ENCODE results near the gene SAMD11. TPM values are rescaled to one million over a fixed set of nuclear protein-coding genes. Genes with fewer than 3 reads are reported as not detected.

Gene SAMD11
- total and polyA plus RNA-seq, 2 of the 8 experiments (the other 6 are each of a cell fraction or from before 2014, with no cell fraction given), result 0.18 to 0.30 TPM

- CTCF ChIA-PET (ENCODE audit: partially characterized antibody), result interaction anchor here (1.0 to 1.8 kb wide), 6 partner anchors 16 to 59 kb away, joined by 3 to 4 read pairs (median 4); no protein-coding TSS in a partner anchor
- TF ChIP-seq PHF8 (conservative IDR thresholded peaks at IDR 0.05; ENCODE audit: low read depth, low read length), result peak; percentile 66
- TF ChIP-seq SIN3A (conservative IDR thresholded peaks at IDR 0.05 in 1 of 2, IDR thresholded peaks at IDR 0.05 in 1 of 2; ENCODE audit: low read depth in 1 of 2, low read length in 2 of 2), result peak; percentile 32 to 81; a peak in 2 of 4 replicates
- peak; percentile 88; the same call in 1 of the 2 replicates for TF ChIP-seq GABPA (IDR thresholded peaks at IDR 0.05; ENCODE audit: borderline replicate concordance, insufficient read depth, low read length)
- TF ChIP-seq MAX (IDR thresholded peaks at IDR 0.05), result peak; percentile 80
- 0 out of 2 replicates have a peak, but pooled peaks have one; percentile 16 for TF ChIP-seq NRF1 (IDR thresholded peaks at IDR 0.05; ENCODE audit: low read depth, low read length)
- TF ChIP-seq, protein P1, sequence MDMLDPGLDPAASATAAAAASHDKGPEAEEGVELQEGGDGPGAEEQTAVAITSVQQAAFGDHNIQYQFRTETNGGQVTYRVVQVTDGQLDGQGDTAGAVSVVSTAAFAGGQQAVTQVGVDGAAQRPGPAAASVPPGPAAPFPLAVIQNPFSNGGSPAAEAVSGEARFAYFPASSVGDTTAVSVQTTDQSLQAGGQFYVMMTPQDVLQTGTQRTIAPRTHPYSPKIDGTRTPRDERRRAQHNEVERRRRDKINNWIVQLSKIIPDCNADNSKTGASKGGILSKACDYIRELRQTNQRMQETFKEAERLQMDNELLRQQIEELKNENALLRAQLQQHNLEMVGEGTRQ (IDR thresholded peaks at IDR 0.05; ENCODE audit: low read length), result no peak
- peak; percentile 46; the same call in 1 of the 2 replicates for TF ChIP-seq TBP (IDR thresholded peaks at IDR 0.05; ENCODE audit: low read depth, low read length)
Observed at GRCh38 chr1:958823-959730, 35.4 kb downstream of the SAMD11 start, which contains the start of gene NOC2L. Gene NOC2L (minus strand): TSS chr1:959256. CDS start chr1:959240, 16 bp downstream.

More at GRCh38 chr1:958823-959730, 35.4 kb downstream of the SAMD11 start, which contains the start of gene NOC2L:
- H3K23ac ChIP-seq (ENCODE audit: insufficient read length), result peak within 1 kb of the TSS; percentile 57
- H4K8ac ChIP-seq (ENCODE audit: extremely low read depth, insufficient read depth, low read length), result peak within 1 kb of the TSS; percentile 68
- H3K27ac ChIP-seq (ENCODE audit: low read depth, low read length), result no peak within 1 kb of the TSS
- FAIRE-seq, result no peak
- H3K4ac ChIP-seq (replicated peaks; ENCODE audit: insufficient read length, low read depth, low read length), result peak within 1 kb of the TSS; percentile 69
- no peak within 1 kb of the TSS for H4K91ac ChIP-seq (replicated peaks; ENCODE audit: insufficient read length, low read length)
- H2BK15ac ChIP-seq (ENCODE audit: low read length), result no peak within 1 kb of the TSS
- peaks cover 0 to 9% (median 3%) of the 10 kb centered on the region in 4 experiments; a peak in 5 of 7 replicates for H3K4me1 ChIP-seq (replicated peaks in 1 of 4; ENCODE audit: control insufficient read depth in 3 of 4, insufficient read depth in 4 of 4, low read length in 3 of 4)
- H3K56ac ChIP-seq (replicated peaks; ENCODE audit: insufficient read length, low read depth, low read length), result peak within 1 kb of the TSS; percentile 32
- H3K18ac ChIP-seq (ENCODE audit: extremely low read depth, low read length), result no peak within 1 kb of the TSS
- POLR2A ChIA-PET (ENCODE audit: partially characterized antibody), result interaction anchor here (0.8 to 8.8 kb wide), 6 partner anchors 9 to 99 kb away, joined by 3 to 65 read pairs (median 3); no protein-coding TSS in a partner anchor
- peak within 1 kb of the TSS; percentile 76 for H4K5ac ChIP-seq (ENCODE audit: insufficient read length, low read depth, low read length)
- peak within 1 kb of the TSS; percentile 97 to 100 (median 98) for H3K4me3 ChIP-seq (ENCODE audit: extremely low read depth in 1 of 4, insufficient read depth in 2 of 4, low read depth in 3 of 4, low read length in 4 of 4)
- H4K20me1 ChIP-seq (replicated peaks in 1 of 2; ENCODE audit: control insufficient read depth in 1 of 2, insufficient read depth in 2 of 2, low read length in 2 of 2), result peaks cover 16 to 27% of the 10 kb centered on the region in 2 experiments
- H3K27me3 ChIP-seq (replicated peaks in 1 of 4; ENCODE audit: control insufficient read depth in 3 of 4, extremely low read depth in 1 of 4, insufficient read depth in 3 of 4, low read length in 3 of 4), result peaks cover 4 to 19% (median 14%) of the 10 kb centered on the region in 4 experiments
- H2BK12ac ChIP-seq (ENCODE audit: low read depth, low read length), result no peak within 1 kb of the TSS
- H3K14ac ChIP-seq (ENCODE audit: insufficient read length), result no peak within 1 kb of the TSS
- WGBS, 2 experiments (ENCODE audit: extremely low coverage in 1 of 2, insufficient coverage in 1 of 2, insufficient read length in 1 of 2, insufficient replicate concordance in 2 of 2, low coverage in 1 of 2, low lambda C conversion rate in 2 of 2, missing lambda C conversion rate in 1 of 2), result 5% methylated on average over 46 of the region's 101 CpGs; no CpG with 5 or more reads in 1 of the 2 experiments
- peaks cover 10% of the 10 kb centered on the region for H3K23me2 ChIP-seq (ENCODE audit: low read depth, low read length)
- peak in 1 of 2 experiments; percentile 97 for DNase-seq (ENCODE audit: low read depth in 1 of 2, low spot score in 2 of 2)
- no peaks in the 10 kb centered on the region; a peak in 1 of 4 replicates for H3K9me3 ChIP-seq (ENCODE audit: insufficient read depth in 2 of 2, low read depth in 1 of 2, low read length in 1 of 2)
- no peak within 1 kb of the TSS for H2BK120ac ChIP-seq (replicated peaks; ENCODE audit: low read depth, low read length)
- H2BK5ac ChIP-seq (ENCODE audit: low read depth, low read length), result 0 out of 2 replicates have a peak within 1 kb of the TSS, but pooled peaks have one; percentile 35
- peak within 1 kb of the TSS; percentile 81 to 91 for H3K4me2 ChIP-seq (ENCODE audit: insufficient read depth in 1 of 2, low read depth in 2 of 2, low read length in 2 of 2)
- H2AFZ ChIP-seq (ENCODE audit: low read length), result no peak within 1 kb of the TSS
- peaks cover 5 to 38% (median 24%) of the 10 kb centered on the region in 4 experiments for H3K36me3 ChIP-seq (ENCODE audit: control insufficient read depth in 2 of 4, insufficient read depth in 4 of 4, low read length in 3 of 4)
- no peak within 1 kb of the TSS for H2AK5ac ChIP-seq (ENCODE audit: low read depth, low read length)
- H3K79me2 ChIP-seq (ENCODE audit: control insufficient read depth in 1 of 2, insufficient read depth in 2 of 2, low read length in 2 of 2), result peaks cover 0 to 14% of the 10 kb centered on the region in 2 experiments; a peak in 3 of 4 replicates
- no peak within 1 kb of the TSS for H2BK20ac ChIP-seq (ENCODE audit: low read length)
- H3K79me1 ChIP-seq (ENCODE audit: low read depth, low read length), result peaks cover 14% of the 10 kb centered on the region
- H3K9ac ChIP-seq (replicated peaks in 1 of 4; ENCODE audit: extremely low read depth in 1 of 4, low read depth in 3 of 4, low read length in 3 of 4), result peak within 1 kb of the TSS; percentile 35 to 91 (median 78)
